Suprapubic skin (tissue), 4 donors: ENCODE results near the gene PREX1. TPM values are rescaled to one million over a fixed set of nuclear protein-coding genes. Genes with fewer than 3 reads are reported as not detected.

Experiments
- DNase-seq, 2 donors: peaks; one replicate each; pipeline ENCODE4 v3.0.0-alpha.2; 2019; ENCODE audit warnings: low spot score in 2 of 2
- H3K27ac ChIP-seq: fragments of 200-600 bp; sonication (generic); one replicate; pipeline ENCODE4 v1.5.1; 2019
- H3K27me3 ChIP-seq: fragments of 200-600 bp; sonication (generic); one replicate; pipeline ENCODE4 v1.5.1; 2019
- H3K36me3 ChIP-seq: fragments of 200-600 bp; sonication (generic); one replicate; pipeline ENCODE4 v1.5.1; 2019
- H3K4me1 ChIP-seq: fragments of 200-600 bp; sonication (generic); one replicate; pipeline ENCODE4 v1.5.1; 2019
- H3K4me3 ChIP-seq: fragments of 200-600 bp; sonication (generic); one replicate; pipeline ENCODE4 v1.5.1; 2019; ENCODE audit warnings: mild to moderate bottlenecking
- H3K9me3 ChIP-seq: fragments of 200-600 bp; sonication (generic); one replicate; pipeline ENCODE4 v1.5.1; 2019
- EP300 ChIP-seq: sonication (generic); formaldehyde crosslinking; IDR thresholded peaks from one replicate; pipeline ENCODE4 v1.6.1; 2017; ENCODE audit warnings: antibody characterized with exemption
- POLR2A ChIP-seq, 2 donors: fragments of 450-650 bp; IDR thresholded peaks; one replicate each; pipeline ENCODE4 v1.6.1; 2017; ENCODE audit warnings: antibody characterized with exemption in 2 of 2, mild to moderate bottlenecking in 2 of 2, moderate library complexity in 2 of 2
- POLR2AphosphoS5 ChIP-seq, 3 donors: sonication (generic); formaldehyde crosslinking; IDR thresholded peaks; one replicate each; pipeline ENCODE4 v1.6.1; 2017; ENCODE audit warnings: antibody characterized with exemption in 3 of 3
- WGBS: methylation state at CpG from one replicate; pipeline ENCODE4 v1.1.5; 2018; 5-methylcytosine and 5-hydroxymethylcytosine counted together
- total RNA-seq, 4 donors: library from RNA; depleted of rRNA; stranded (reverse); fragments of >200 nt; gene quantifications; one replicate each; pipeline ENCODE4 v1.1.0, GENCODE V29; 2016
- TF ChIP-seq, protein P1 (sequence below), 2 donors: fragments of 200-600 bp in 1 of 2; fragments of 450-650 bp in 1 of 2; sonication (generic) in 1 of 2; IDR thresholded peaks; one replicate each; pipeline ENCODE4 v1.5.1; 2016 to 2019; ENCODE audit warnings: antibody characterized with exemption in 2 of 2, mild to moderate bottlenecking in 1 of 2, moderate library complexity in 1 of 2

Gene PREX1
- total RNA-seq, 4 donors from 2014 or later: 4.7 to 15.1 (median 10.2) TPM

DNA sequence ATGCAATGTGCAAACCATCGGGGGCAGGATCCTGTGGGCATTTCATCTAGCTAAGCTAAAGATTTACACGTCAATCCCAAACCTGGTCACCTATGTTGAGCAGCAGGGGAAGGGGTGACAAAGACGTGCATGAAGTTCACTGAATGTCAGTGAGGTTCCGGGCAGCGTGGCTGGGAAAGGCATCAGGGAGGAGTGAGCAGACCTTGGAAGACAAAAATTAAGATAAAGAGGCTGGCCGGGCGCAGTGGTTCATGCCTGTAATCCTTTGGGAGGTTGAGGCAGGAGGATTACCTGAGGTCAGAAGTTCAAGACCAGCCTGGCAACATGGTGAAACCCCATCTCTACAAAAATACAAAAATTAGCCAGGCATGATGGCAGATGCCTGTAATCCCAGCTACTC is 126.1 kb downstream of the PREX1 start:
- no peak for DNase-seq
- Histone ChIP-seq H3K4me3 (no peak overlapping the region), H3K36me3 (peaks cover 4% of the 10 kb centered on the region), H3K27me3 (no peaks in the 10 kb centered on the region), H3K27ac (no peak overlapping the region), H3K4me1 (peaks cover 38% of the 10 kb centered on the region), H3K9me3 (no peaks in the 10 kb centered on the region)
- TF ChIP-seq, protein P1, sequence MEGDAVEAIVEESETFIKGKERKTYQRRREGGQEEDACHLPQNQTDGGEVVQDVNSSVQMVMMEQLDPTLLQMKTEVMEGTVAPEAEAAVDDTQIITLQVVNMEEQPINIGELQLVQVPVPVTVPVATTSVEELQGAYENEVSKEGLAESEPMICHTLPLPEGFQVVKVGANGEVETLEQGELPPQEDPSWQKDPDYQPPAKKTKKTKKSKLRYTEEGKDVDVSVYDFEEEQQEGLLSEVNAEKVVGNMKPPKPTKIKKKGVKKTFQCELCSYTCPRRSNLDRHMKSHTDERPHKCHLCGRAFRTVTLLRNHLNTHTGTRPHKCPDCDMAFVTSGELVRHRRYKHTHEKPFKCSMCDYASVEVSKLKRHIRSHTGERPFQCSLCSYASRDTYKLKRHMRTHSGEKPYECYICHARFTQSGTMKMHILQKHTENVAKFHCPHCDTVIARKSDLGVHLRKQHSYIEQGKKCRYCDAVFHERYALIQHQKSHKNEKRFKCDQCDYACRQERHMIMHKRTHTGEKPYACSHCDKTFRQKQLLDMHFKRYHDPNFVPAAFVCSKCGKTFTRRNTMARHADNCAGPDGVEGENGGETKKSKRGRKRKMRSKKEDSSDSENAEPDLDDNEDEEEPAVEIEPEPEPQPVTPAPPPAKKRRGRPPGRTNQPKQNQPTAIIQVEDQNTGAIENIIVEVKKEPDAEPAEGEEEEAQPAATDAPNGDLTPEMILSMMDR (IDR thresholded peaks at IDR 0.05): no peak
- TF ChIP-seq POLR2AphosphoS5 (IDR thresholded peaks at IDR 0.05) (no peak), POLR2A (IDR thresholded peaks at IDR 0.05) (no peak), EP300 (no peak)
- 95% methylated on average over 7 of the region's 7 CpGs for WGBS

- WGBS: 93% methylated on average over 13 of the region's 13 CpGs
- no peak for DNase-seq
- no peak overlapping the region for H3K27ac ChIP-seq
These were observed 129.1 kb downstream of the PREX1 start for GRCh38 chr20:48698507-48699267.

GRCh38 chr20:48697845-48698491 is 129.8 kb downstream of the PREX1 start:
- peaks cover 19% of the 10 kb centered on the region for H3K4me1 ChIP-seq
- DNase-seq: no peak
- no peaks in the 10 kb centered on the region for H3K27me3 ChIP-seq
- no peaks in the 10 kb centered on the region for H3K9me3 ChIP-seq
- TF ChIP-seq POLR2AphosphoS5 (IDR thresholded peaks at IDR 0.05): no peak
- TF ChIP-seq, protein P1 (IDR thresholded peaks at IDR 0.05): no peak
- no peak for TF ChIP-seq POLR2A (IDR thresholded peaks at IDR 0.05)
- no peak for TF ChIP-seq EP300
- no peak overlapping the region for H3K4me3 ChIP-seq
- peaks cover 4% of the 10 kb centered on the region for H3K36me3 ChIP-seq
- WGBS: 68% methylated on average over 4 of the region's 8 CpGs
- H3K27ac ChIP-seq: no peak overlapping the region

More at GRCh38 chr20:48698507-48699267, 129.1 kb downstream of the PREX1 start:
- Histone ChIP-seq H3K4me3 (no peak overlapping the region), H3K9me3 (no peaks in the 10 kb centered on the region), H3K36me3 (peaks cover 4% of the 10 kb centered on the region), H3K27me3 (no peaks in the 10 kb centered on the region), H3K4me1 (peaks cover 26% of the 10 kb centered on the region)
- TF ChIP-seq, protein P1 (IDR thresholded peaks at IDR 0.05): no peak
- TF ChIP-seq POLR2AphosphoS5 (IDR thresholded peaks at IDR 0.05) (no peak), POLR2A (IDR thresholded peaks at IDR 0.05) (no peak), EP300 (no peak)

GRCh38 chr20:48696671-48697070 is 131.1 kb downstream of the PREX1 start:
- WGBS: 84% methylated on average over 4 of the region's 4 CpGs
- Histone ChIP-seq H3K9me3 (no peaks in the 10 kb centered on the region), H3K4me1 (peaks cover 12% of the 10 kb centered on the region), H3K36me3 (peaks cover 4% of the 10 kb centered on the region), H3K27me3 (no peaks in the 10 kb centered on the region), H3K27ac (no peak overlapping the region), H3K4me3 (no peak overlapping the region)
- TF ChIP-seq, protein P1 (IDR thresholded peaks at IDR 0.05): no peak
- no peak for TF ChIP-seq POLR2AphosphoS5 (IDR thresholded peaks at IDR 0.05)
- TF ChIP-seq POLR2A (IDR thresholded peaks at IDR 0.05): no peak
- TF ChIP-seq EP300: no peak
- DNase-seq: no peak

- H3K4me3 ChIP-seq: no peak overlapping the region
These were observed 132.1 kb downstream of the PREX1 start for GRCh38 chr20:48695738-48696137.

More at GRCh38 chr20:48695738-48696137, 132.1 kb downstream of the PREX1 start:
- H3K9me3 ChIP-seq: no peaks in the 10 kb centered on the region
- DNase-seq: no peak
- H3K27me3 ChIP-seq: no peaks in the 10 kb centered on the region
- H3K27ac ChIP-seq: no peak overlapping the region
- TF ChIP-seq, protein P1 (IDR thresholded peaks at IDR 0.05): no peak
- peaks cover 12% of the 10 kb centered on the region for H3K4me1 ChIP-seq
- peaks cover 3% of the 10 kb centered on the region for H3K36me3 ChIP-seq
